ENCODE data around the gene CAPZA2.

DNA sequence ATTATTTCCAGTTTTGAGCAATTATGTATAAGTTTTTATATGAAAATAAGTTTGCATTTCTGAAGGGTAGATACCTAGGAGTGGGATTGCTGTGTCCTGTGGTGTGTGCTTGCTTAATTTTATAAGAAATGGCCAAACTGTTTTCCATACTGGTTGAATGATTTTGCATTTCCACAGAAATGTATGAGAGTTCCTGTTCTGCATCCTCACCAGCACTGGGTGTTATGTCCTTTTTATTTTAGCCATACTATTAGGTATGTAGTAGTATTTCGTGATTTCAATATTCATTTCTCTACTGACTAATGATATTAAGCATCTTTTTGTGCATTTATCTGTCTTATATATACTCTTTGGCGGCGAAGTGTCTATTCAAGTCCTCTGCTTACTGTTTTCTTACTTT, 22.3 kb downstream of the CAPZA2 start:
- TF ChIP-seq, protein P1, sequence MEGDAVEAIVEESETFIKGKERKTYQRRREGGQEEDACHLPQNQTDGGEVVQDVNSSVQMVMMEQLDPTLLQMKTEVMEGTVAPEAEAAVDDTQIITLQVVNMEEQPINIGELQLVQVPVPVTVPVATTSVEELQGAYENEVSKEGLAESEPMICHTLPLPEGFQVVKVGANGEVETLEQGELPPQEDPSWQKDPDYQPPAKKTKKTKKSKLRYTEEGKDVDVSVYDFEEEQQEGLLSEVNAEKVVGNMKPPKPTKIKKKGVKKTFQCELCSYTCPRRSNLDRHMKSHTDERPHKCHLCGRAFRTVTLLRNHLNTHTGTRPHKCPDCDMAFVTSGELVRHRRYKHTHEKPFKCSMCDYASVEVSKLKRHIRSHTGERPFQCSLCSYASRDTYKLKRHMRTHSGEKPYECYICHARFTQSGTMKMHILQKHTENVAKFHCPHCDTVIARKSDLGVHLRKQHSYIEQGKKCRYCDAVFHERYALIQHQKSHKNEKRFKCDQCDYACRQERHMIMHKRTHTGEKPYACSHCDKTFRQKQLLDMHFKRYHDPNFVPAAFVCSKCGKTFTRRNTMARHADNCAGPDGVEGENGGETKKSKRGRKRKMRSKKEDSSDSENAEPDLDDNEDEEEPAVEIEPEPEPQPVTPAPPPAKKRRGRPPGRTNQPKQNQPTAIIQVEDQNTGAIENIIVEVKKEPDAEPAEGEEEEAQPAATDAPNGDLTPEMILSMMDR (IDR thresholded peaks at IDR 0.05; ENCODE audit: low read length), result no peak
- TF ChIP-seq EZH2 (IDR thresholded peaks at IDR 0.05; ENCODE audit: borderline replicate concordance, low read length), result no peak
